Measurements from ENCODE around the gene ARMS2. TPM values are rescaled to one million over a fixed set of nuclear protein-coding genes. Genes with fewer than 3 reads are reported as not detected.

Gene ARMS2
- total and polyA plus RNA-seq, 2 experiments from 2014 or later: not detected

- Histone ChIP-seq H3K4me3 (no peak overlapping the region), H2AFZ (peak overlapping the region; percentile 78), H3K9me2 (ENCODE audit: insufficient read depth) (no peaks in the 10 kb centered on the region), H3K27ac (ENCODE audit: low read depth) (peak overlapping the region; percentile 78; the same call in 1 of the 2 replicates), H3K36me3 (ENCODE audit: insufficient read depth) (no peaks in the 10 kb centered on the region), H3K4me2 (peak overlapping the region; percentile 65), H3F3A (replicated peaks; ENCODE audit: low read depth) (0 out of 2 replicates have a peak, but pooled peaks cover 4% of the 10 kb centered on the region), H3K4me1 (ENCODE audit: insufficient read depth) (peaks cover 48% of the 10 kb centered on the region), H3K27me3 (ENCODE audit: insufficient read depth) (no peaks in the 10 kb centered on the region), H3K79me2 (replicated peaks; ENCODE audit: insufficient read depth) (no peaks in the 10 kb centered on the region), H4K20me1 (replicated peaks; ENCODE audit: insufficient read depth) (no peaks in the 10 kb centered on the region; the same call in 1 of the 2 replicates)
- TF ChIP-seq ZNF114 (CRISPR knock-in tag; IDR thresholded peaks at IDR 0.05) (no peak), CTCF (conservative IDR thresholded peaks at IDR 0.05; ENCODE audit: low read depth in 2 of 2) (no peak), ZNF462 (CRISPR knock-in tag; IDR thresholded peaks at IDR 0.05) (no peak), ETS1 (IDR thresholded peaks at IDR 0.05) (no peak), NANOG (IDR thresholded peaks at IDR 0.05; ENCODE audit: borderline replicate concordance) (no peak), EZH2phosphoT487 (IDR thresholded peaks at IDR 0.05; ENCODE audit: unreplicated experiment) (no peak), STAT1 (IDR thresholded peaks at IDR 0.05; ENCODE audit: unreplicated experiment) (no peak), POLR2AphosphoS5 (IDR thresholded peaks at IDR 0.05; ENCODE audit: low read depth) (no peak), EZH2 (IDR thresholded peaks at IDR 0.05; ENCODE audit: low read depth, unreplicated experiment) (no peak), REST (IDR thresholded peaks at IDR 0.05; ENCODE audit: unreplicated experiment) (no peak), CREB1 (CRISPR knock-in tag; IDR thresholded peaks at IDR 0.05; ENCODE audit: low read depth) (no peak), ZNF331 (CRISPR knock-in tag; IDR thresholded peaks at IDR 0.05; ENCODE audit: low read depth) (no peak), JUNB (IDR thresholded peaks at IDR 0.05; ENCODE audit: unreplicated experiment) (no peak)
- Mint-ChIP-seq H3K9me3 (no peaks in the 10 kb centered on the region; the same call in 2 of the 3 replicates), H3K4me1 (peaks cover 57% of the 10 kb centered on the region), H3K4me3 (peak overlapping the region; percentile 18; the same call in 1 of the 3 replicates), H3K27ac (peak overlapping the region; percentile 27; the same call in 1 of the 2 replicates), H3K36me3 (ENCODE audit: low read depth) (peaks cover 2% of the 10 kb centered on the region; the same call in 1 of the 3 replicates), H3K27me3 (ENCODE audit: insufficient read depth, low read depth, poor library complexity) (peaks cover 9% of the 10 kb centered on the region)
- no peak for DNase-seq (ENCODE audit: low spot score)
- ATAC-seq: peak; percentile 19
Observed at GRCh38 chr10:122475100-122475499, 20.6 kb downstream of the ARMS2 start.

All from GM23338 (cell line).